ENCODE data around the gene PML.
"Not testable (repeated sequence)": the region's sequence is repeated elsewhere in the genome, so short reads cannot be mapped to it uniquely, and the experiment has no call there.

PML gene

DNA sequence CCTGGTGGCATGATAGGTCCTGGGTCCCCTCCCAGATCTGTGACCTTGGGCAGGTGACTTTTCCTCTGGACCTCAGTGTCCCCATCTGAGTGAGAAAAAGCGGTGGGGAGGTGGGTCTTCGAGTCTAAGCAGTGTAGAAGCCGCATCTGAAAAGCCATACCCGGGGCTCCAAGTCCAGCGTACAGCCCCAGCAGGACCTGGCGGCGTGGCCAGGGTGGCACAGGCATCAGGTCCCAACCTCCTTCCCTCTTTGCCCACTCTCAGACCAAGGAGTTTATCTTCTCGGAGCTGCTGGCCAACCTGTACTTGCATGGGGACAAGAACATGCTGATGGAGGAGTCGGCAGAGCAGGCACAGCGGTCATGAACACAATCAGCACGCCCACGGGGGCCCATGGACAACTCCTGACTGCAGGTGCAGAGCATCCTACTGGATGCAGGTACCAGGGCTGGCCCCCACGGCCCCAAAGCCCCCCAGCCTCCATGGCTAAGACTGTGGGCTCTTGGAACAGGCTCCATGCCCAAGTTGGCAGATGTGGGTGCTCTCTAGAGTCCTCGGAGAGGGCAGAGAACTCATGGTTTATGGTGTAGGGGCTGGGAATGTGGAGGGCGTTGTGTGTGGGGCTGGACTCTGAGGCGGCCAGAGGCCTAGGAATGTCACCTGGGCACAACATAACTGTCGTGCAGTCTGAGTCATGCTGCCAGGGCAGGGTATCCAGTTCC is 69.1 kb downstream of the PML start:
- DNase-seq: not testable (repeated sequence)

DNA sequence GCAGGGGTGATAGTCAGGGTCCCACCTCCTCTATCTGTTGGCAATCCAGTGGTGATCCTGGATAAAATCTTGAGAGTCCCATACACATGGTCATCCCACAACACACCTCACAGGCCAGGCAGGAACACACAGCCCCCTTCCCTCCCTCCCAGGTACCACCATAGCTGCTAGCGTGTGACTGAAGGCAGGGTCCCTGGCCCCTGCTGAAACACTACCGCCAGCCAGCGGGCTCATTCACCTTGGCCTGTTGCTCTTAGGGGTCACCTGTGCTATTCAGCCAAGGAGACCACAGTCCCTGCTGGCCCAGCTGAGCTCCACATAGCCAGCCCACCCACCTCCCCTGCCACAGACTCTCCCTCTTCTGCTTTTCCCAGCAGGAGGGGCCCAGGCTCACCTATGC is 69.7 kb downstream of the PML start:
- DNase-seq: not testable (repeated sequence)

DNA sequence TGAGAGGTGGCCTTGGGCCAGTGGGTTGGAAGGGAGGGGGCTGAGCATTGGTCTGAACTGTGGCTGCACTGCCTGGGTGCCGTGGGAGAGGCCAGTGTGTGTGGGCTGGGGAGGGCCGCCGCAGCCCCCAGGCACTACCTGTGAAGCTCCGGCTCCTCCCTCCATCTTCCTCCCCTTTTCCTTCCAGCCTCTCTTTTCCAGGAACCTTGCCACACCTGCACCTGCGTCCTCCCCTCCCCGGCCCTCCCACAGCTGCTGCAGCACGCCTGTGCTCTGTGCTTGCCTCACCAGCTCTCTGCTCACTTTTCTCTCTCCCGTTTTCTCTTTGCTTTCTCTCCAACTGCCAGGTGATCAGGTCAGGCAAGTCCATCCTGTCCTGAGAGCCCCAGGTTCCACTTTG is 70.3 kb downstream of the PML start:
- DNase-seq: not testable (repeated sequence)

DNA sequence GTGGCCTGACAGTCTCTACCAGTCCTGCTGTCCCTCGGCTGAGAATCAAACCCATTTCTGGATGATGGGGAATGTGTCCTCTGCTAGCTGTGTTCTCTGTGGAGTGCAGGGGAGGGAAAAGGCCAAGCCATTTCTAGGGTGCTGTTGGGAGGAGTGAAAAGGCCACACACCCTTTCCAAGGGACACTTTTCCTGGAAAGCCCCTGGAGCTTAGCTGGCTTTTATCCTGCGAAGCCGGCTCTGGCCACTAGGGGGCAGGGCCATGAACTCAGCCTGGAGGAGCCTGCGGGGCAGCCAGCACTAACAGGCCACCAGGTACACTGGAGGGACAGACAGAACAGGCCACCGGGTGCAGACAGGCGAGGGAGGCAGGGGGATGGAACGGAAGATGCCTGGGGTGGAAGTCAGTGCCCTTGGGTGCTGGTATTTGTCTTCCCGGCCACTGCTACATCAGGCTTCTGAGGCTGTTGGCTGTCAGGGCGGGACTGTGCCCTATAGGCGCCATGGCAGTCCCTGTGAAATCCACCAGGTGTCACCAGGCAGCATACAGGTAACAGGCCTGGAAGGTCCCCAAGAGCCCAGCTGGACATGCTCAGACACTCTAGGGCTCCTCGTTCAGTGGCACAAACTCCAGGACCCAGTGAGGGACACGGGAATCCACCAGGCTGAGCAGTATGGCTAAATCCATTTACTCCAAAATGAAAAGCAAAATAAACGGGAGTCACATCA is 71.3 kb downstream of the PML start:
- DNase-seq: peak; percentile 49

DNA sequence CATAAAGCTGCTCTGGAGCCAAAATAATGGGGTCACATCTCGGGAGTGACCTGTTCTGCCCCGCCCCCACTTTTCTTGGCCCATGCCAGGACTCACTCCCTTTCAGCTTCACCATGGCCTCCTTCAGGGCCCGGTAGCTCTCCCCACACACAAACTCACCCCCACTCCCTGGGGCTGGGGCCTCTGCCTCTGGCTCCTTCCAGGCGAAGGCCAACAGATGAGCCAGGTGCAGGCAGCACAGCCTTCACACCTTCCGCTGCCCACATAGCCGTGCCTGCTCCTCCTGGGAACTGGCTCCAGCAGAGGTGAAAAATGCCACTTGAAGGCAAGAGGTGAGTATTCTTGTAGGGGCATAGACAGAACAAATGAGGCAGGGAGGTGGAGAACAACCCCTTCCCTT is 77.1 kb downstream of the PML start:
- not testable (repeated sequence) for DNase-seq

DNA sequence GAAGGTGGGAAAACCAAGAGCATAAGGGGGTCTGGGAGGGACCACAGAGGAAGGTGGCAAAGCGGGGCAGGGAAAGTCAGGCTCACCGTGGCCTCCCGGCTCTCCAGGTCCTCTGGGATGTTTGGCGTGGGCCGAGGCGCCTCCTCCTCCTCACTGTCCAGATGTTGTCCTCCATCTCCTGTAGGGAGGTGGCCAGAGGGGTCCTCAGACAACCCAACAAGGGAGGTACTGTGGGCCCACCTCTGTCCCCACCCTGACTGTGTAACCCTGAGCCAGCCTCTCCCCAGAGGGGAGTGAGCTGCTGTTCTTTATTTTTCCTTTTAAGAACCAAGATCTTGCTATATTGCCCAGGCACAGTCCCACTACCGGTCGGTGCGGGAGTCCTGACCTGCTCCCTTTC is 77.6 kb downstream of the PML start:
- not testable (repeated sequence) for DNase-seq

DNA sequence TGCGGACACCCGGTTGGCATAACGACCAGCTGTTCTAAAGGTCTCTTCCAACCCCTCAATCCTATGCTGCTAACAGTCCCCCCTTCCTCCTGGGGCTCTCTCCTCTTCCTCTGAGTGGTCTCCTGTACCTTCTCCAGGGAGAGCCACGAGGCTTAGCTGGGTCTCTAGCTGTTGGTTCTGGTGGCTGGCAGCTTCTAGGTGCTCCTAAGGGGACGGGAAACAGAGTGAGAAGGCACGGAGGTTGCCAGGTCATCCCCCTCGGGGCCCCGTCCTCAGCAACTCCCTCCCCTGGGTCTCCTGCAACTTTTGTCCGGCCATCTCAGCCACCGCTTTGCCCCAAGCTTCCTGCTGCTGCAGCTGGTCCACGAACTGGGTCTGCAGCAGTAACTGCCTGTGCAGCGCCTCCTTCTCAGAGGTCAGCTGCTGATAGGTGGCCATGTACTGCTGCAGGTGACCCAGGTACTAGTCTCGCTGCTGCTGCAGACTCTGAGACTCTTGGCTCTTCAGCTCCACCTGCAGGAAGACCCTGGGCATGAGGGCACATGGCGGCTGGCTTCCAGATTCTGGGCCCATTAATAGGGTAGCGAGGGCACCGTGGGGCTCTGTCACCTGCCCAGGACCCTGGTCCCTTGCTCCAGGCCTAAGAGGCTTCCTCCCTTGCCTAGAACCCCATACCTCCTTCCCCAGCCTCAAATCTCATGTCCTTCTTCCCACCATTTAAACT is 78.3 kb downstream of the PML start:
- peak; percentile 40 for DNase-seq

DNA sequence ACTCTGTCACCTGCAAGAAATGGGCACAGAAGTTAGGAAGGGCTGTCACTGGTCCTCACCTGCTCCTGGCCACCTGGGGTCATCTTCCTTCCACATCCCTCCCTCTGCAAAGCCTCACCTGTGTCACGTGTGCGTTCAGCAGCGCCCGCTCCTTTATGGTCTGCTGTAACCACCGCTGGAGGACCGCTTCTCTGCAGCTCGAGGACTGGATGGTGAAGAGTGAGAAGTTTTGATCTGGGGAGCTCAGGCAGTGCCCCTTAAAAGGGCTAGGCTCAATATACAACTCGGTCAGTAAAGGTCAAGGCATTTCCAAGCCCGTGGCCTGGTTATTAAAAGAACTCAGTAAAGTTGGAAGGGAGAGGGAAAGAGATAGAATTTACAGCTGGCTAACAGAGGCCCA is 81.3 kb downstream of the PML start:
- DNase-seq: not testable (repeated sequence)

DNA sequence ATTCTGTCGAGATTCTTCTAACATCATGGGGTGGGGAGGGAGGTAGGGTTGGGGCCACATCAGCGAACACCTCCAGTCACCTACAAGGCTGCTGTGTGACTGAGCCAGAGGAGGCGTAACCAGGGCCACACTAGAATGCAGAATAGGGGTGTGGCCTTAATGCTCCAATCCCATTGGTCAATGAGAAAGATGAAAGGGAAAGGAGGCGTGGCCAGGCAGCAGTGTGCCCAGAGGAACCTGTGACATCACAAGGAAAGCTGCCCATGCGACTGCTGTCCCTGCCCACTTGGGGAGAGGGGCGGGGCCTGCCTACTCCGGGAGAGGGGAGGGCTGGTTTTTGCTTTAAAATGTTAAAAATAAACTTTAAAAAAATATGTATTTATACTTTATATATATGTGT is 87.9 kb downstream of the PML start, which contains the start of gene GOLGA6A:
Gene GOLGA6A (minus strand): TSS at position 101 of the 400 bp plus-strand sequence. CDS start 41 bp downstream, at position 60.
- not testable (repeated sequence) for DNase-seq

DNA sequence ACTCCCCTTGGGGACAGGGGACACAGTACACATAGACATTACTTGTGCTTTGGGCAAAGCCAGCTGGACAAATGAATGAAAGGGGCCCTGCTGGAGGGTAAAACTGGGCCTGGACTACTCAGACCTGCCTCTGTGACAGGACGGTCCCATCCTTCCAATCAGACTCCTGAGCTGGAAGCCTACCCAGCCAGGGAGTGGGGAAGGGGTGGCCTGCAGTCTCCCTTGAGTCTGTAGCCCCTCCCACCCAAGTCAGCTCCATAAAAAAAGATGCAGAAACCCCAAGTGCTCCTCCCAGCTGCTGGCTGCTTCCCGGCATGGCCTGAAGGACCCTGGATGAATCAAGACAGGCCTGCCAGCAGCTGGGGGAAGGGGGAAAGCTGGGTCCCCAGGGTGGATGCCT is 100.1 kb downstream of the PML start:
- not testable (repeated sequence) for DNase-seq

DNA sequence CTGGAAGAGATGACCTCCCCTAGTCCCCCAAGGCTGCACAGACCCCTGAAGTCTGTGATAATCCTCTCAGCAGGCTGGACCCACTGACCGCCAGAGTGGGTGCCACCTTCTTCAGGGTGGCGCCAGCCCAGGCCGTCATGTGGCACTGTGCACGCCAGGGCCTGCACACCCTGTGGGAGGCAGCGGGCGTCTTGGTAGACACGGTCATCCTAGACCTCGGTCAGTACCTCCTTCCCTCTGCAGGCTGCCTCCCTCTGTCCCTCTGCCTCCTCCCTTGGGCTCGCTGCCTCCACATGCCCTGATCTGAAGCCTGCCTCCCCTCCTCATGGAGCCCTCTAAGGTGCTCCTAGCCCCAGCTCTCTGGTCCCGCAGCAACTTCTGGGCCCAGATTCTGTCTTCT is 101.1 kb downstream of the PML start:
- not testable (repeated sequence) for DNase-seq

DNA sequence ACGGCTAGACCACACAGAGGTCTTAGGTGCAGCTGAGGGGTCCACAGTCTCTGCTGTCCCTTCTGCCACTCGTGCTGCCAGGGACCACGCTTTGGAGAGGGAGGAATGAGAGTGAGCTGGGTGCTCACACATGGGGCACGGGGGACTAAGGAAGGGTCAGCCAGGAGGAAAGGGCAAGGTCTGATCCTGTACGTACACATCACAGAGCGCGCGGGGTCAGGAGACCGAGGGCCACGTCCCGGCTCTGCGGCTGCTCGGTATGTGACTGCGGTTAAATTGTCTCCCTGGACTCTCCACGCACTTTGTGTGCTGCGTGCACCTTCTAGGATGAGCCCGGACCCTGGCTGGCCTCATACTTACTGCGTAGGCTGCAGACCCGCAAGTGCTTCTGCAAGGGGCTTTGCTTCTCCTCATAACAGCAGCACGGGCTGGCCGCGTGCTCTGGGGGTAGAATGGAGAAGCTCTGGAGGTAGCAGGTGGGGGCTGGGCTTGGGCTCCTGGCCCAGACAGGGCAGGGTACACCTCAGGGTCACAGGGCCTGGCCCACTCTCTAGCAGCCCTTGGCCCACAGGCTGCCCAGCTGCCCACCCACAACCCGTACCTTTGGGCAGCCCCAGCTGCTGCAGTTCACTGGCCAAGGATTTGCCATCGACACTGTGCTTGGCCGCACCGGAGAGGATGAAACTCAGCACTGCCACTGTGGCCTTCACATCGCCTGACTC is 102.4 kb downstream of the PML start:
- DNase-seq: not testable (repeated sequence)

All from CD4-positive, alpha-beta T cell treated with Interleukin-12 subunit alpha and Interleukin-12 subunit beta, for 1 hour (primary cell).